ENCODE results near the gene CLIC3. TPM values are rescaled to one million over a fixed set of nuclear protein-coding genes. Genes with fewer than 3 reads are reported as not detected.

The CLIC3 gene
- total RNA-seq, 4 donors from 2014 or later: 94.8 to 442 (median 200) TPM

DNA sequence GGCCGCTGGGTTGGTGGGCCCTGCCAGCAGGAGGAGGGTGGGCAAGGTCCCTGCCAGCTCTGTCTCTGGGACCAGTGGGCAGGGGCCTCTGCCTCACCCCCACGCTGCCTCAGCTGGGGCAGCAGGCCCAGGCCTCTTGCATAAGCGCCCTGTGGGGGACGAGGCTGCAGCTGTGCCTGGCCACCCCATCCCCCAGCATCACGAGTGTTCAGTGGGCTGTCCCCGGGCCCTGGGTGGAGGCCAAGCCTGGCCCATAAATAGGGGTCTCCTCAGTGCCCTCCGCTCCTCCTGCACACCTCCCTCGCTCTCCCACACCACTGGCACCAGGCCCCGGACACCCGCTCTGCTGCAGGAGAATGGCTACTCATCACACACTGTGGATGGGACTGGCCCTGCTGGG, 19.1 kb downstream of the CLIC3 start, which contains the start of gene PTGDS:
PTGDS (plus strand) TSS at position 282 of the 400 bp plus-strand sequence; CDS start at position 357, 75 bp downstream.
- TF ChIP-seq, protein P1, sequence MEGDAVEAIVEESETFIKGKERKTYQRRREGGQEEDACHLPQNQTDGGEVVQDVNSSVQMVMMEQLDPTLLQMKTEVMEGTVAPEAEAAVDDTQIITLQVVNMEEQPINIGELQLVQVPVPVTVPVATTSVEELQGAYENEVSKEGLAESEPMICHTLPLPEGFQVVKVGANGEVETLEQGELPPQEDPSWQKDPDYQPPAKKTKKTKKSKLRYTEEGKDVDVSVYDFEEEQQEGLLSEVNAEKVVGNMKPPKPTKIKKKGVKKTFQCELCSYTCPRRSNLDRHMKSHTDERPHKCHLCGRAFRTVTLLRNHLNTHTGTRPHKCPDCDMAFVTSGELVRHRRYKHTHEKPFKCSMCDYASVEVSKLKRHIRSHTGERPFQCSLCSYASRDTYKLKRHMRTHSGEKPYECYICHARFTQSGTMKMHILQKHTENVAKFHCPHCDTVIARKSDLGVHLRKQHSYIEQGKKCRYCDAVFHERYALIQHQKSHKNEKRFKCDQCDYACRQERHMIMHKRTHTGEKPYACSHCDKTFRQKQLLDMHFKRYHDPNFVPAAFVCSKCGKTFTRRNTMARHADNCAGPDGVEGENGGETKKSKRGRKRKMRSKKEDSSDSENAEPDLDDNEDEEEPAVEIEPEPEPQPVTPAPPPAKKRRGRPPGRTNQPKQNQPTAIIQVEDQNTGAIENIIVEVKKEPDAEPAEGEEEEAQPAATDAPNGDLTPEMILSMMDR (IDR thresholded peaks at IDR 0.05): no peak
- peak in 1 of 4 donors; percentile 28 for TF ChIP-seq POLR2A (IDR thresholded peaks at IDR 0.05)
- no peaks in the 10 kb centered on the region for H3K9me3 ChIP-seq
- H3K36me3 ChIP-seq: no peaks in the 10 kb centered on the region
- H3K27me3 ChIP-seq: peaks cover 0 to 9% (median 0%) of the 10 kb centered on the region in 4 donors
- intact Hi-C loops (cut with DNase I): no loop called here
- no peak for DNase-seq
- peak within 1 kb of the TSS; percentile 43 to 82 (median 72) for H3K27ac ChIP-seq
- H3K4me1 ChIP-seq: peaks cover 13 to 61% (median 23%) of the 10 kb centered on the region in 3 donors
- 46 to 87% methylated on average over 3 to 6 of the region's 10 CpGs for WGBS, 2 donors
- H3K4me3 ChIP-seq: peak within 1 kb of the TSS; percentile 27 to 71 (median 47)

DNA sequence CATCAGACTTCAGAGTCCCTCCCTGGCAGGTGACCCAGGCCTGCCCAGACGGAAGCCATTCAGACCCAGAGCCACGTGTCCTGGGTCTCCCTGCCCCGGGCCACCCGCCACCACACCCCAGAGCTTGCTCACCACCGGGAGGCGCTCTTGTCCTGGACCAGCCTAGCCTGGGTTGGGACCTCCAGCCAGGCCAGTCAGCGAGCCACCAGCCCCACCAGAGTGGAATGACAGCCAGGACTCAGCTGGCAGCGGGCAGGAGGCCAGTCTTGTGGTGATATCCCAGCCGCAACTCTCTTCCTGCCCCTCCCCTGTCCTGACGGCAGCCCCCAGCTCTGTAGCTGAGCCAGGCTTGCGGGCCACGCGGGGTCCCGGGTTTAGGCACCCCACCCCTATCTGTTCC, 20.7 kb downstream of the CLIC3 start:
- Histone ChIP-seq H3K4me1 (peaks cover 13 to 56% (median 23%) of the 10 kb centered on the region in 3 donors), H3K4me3 (peak overlapping the region in 1 of 4 donors; percentile 7), H3K9me3 (no peaks in the 10 kb centered on the region), H3K36me3 (no peaks in the 10 kb centered on the region), H3K27ac (peak overlapping the region; percentile 39 to 82 (median 70)), H3K27me3 (peaks cover 0 to 8% (median 0%) of the 10 kb centered on the region in 4 donors)
- intact Hi-C loops (cut with DNase I): no loop called here
- TF ChIP-seq POLR2A (IDR thresholded peaks at IDR 0.05): no peak
- TF ChIP-seq, protein P1 (IDR thresholded peaks at IDR 0.05): peak in 2 of 6 experiments; percentile 15 to 40
- DNase-seq: no peak
- 51 to 82% methylated on average over 6 to 11 of the region's 14 CpGs for WGBS, 2 donors

DNA sequence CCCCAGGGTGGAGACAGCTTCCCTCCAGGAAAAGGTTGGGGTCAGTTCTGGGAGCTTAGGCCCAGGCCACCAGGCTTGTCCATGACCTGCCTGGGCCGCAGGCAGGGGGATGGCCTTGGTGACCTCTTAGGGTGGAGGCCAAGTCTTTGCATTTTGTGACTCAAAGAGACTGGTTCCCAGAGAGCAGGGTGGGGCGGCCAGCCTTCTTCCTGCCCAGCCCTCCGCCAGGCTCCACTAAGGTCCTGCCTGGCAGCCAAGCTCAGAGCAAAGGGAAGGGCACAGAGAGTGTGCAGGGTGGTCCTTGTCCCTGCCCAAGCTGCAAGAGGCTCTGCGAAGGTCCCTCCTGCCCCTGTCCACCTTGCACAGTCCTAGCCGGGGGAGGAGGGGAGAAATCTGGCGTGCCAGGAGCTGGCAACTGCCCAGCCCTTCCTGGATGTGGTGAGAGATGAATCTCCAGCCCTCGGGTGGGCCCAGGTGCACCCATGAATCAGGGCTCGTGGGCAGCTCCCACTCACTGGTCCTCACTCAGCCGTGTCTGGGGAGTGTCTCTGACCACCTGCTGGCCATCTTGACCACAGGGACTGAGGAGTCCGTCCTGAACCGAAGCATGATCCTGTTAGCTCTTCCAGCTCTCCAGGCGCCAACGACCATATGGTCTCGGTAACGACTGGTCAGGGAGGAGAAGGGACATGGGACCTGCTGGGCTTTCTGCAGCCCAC, 21.4 kb downstream of the CLIC3 start:
- no peaks in the 10 kb centered on the region for H3K9me3 ChIP-seq
- H3K4me1 ChIP-seq: peaks cover 13 to 56% (median 23%) of the 10 kb centered on the region in 3 donors
- peak overlapping the region in 1 of 4 donors; percentile 7 for H3K4me3 ChIP-seq
- no peaks in the 10 kb centered on the region for H3K36me3 ChIP-seq
- intact Hi-C loops (cut with DNase I): no loop called here
- no peak for DNase-seq
- no peak for TF ChIP-seq POLR2A (IDR thresholded peaks at IDR 0.05)
- TF ChIP-seq, protein P1 (IDR thresholded peaks at IDR 0.05): no peak
- 50% methylated on average over 4 of the region's 15 CpGs; no CpG with 5 or more reads in 1 of the 2 donors for WGBS, 2 donors
- H3K27me3 ChIP-seq: peaks cover 0 to 13% (median 0%) of the 10 kb centered on the region in 4 donors
- peak overlapping the region; percentile 39 to 82 (median 70) for H3K27ac ChIP-seq

DNA sequence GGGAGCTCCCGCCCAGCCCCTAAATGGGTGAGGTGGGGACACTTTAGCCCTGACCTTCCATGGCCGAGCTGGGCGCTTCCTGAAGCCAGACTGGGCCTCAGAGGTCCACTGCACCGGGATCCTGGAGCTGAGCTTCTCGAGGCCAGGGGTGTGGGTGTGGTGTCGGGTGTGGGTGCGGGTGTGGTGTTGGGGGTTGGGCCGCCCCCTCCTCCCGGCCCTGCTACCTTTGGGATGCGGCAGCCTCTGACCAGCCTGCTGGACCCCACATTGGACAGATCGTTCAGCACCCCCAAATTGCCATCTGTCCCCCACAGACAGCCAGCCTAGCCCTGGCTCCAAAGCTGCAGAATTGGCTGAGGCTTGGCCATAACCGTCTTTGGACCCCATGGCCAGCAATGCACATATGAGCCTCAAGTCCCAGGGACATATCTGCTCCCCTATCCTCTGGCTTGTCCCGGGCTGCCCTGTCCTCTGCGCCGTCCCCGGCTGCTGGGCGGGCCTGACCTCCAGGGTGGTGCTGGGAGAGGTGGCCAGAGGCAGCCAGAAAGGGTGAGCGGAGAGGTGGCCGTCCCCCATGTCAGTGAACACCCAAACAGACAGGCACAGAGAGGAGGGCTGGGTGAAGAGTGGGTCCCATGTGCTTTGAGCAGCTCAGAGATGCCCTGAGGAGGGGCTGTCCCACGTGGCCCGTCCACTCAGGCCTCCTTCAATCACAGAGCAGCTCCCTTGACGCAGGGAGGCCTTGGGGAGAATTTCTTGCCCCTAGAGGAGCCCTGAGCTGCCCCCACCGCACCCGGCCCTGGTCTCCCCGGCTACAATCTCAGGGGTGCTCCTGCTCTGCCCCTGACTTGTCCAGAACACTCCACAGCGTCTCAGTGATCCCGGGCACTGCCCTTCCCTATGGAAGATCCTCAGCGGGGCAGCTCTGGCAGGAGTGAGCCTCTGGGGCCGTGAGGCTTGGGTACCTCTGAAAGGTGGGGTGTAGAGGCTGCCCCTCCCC, 22.4 kb downstream of the CLIC3 start:
- 78% methylated on average over 5 of the region's 29 CpGs; no CpG with 5 or more reads in 1 of the 2 donors for WGBS, 2 donors
- peaks cover 13 to 51% (median 23%) of the 10 kb centered on the region in 3 donors for H3K4me1 ChIP-seq
- no peaks in the 10 kb centered on the region for H3K9me3 ChIP-seq
- no peaks in the 10 kb centered on the region for H3K36me3 ChIP-seq
- peak overlapping the region in 2 of 4 donors; percentile 61 to 80 for H3K27ac ChIP-seq
- DNase-seq: no peak
- intact Hi-C loops (cut with DNase I): no loop called here
- peaks cover 0 to 22% (median 0%) of the 10 kb centered on the region in 4 donors for H3K27me3 ChIP-seq
- no peak for TF ChIP-seq POLR2A (IDR thresholded peaks at IDR 0.05)
- TF ChIP-seq, protein P1 (IDR thresholded peaks at IDR 0.05): no peak
- H3K4me3 ChIP-seq: no peak overlapping the region

All from esophagus squamous epithelium (tissue), 5 donors.